Mammary epithelial cell (primary cell): ENCODE results near the gene GFI1.

Experiments
- EZH2 ChIP-seq: IDR thresholded peaks from 2 replicates; pipeline ENCODE4 v1.6.1; 2012; ENCODE audit warnings: low read length, inconsistent platforms, borderline replicate concordance
- TF ChIP-seq, protein P1 (sequence below), 2 donors: IDR thresholded peaks in 1 of 2; conservative IDR thresholded peaks in 1 of 2; 2 replicates each; pipeline ENCODE4 v1.5.1; 2011 to 2012; ENCODE audit warnings: inconsistent platforms in 2 of 2, low read length in 2 of 2, mild to moderate bottlenecking in 2 of 2, control low read depth in 1 of 2, low read depth in 1 of 2; ENCODE audit not compliant: insufficient read depth in 1 of 2; ENCODE audit errors: extremely low read depth in 1 of 2

DNA sequence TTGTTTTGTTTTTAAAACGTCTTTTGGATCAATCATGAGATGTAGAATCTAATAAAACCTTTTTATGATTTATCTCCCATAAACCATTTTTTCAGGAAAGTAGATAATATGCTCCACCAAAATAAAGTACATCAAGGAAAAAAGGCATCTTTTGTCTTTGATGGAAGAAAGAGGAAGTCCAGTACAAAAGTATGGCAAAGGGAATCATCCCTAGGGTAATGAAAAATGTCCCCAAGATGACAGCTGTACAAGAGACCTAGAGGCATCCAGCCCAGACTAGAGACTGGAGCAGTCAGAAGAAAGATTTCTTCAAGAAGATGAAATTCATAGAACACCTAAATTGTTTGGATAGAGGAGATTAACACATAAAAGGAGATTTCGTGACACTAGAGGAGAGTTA is 32.3 kb upstream of the GFI1 start:
- TF ChIP-seq, protein P1, sequence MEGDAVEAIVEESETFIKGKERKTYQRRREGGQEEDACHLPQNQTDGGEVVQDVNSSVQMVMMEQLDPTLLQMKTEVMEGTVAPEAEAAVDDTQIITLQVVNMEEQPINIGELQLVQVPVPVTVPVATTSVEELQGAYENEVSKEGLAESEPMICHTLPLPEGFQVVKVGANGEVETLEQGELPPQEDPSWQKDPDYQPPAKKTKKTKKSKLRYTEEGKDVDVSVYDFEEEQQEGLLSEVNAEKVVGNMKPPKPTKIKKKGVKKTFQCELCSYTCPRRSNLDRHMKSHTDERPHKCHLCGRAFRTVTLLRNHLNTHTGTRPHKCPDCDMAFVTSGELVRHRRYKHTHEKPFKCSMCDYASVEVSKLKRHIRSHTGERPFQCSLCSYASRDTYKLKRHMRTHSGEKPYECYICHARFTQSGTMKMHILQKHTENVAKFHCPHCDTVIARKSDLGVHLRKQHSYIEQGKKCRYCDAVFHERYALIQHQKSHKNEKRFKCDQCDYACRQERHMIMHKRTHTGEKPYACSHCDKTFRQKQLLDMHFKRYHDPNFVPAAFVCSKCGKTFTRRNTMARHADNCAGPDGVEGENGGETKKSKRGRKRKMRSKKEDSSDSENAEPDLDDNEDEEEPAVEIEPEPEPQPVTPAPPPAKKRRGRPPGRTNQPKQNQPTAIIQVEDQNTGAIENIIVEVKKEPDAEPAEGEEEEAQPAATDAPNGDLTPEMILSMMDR (conservative IDR thresholded peaks at IDR 0.05 in 1 of 2, IDR thresholded peaks at IDR 0.05 in 1 of 2; ENCODE audit: extremely low read depth in 1 of 2, insufficient read depth in 1 of 2, low read depth in 1 of 2, low read length in 2 of 2) = no peak
- no peak for TF ChIP-seq EZH2
